Measurements from ENCODE around the gene MEG3.

Gene MEG3

DNA sequence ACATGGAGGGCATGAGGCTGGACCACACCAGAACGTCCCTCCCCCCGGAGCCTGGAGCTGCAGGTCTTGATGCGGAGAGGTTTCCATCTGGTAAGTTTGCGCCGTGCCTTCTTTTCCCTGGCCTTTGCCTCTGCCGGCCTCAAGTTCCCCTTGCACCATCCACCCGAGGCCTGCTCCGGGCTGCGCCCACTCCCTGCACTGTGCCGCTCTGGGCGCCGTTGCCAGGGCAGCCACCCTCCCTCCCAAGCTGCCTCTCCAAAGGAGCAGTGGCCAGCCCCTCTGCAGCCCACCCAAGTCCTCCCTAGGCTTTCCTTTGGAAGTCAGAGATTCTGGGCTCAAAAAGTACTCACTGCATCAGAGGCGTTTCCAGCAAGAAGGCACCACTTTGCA lies 46.2 kb upstream of the MEG3 start:
- no peak overlapping the region for H3K4me3 ChIP-seq (ENCODE audit: low read depth, low read length)
- TF ChIP-seq, protein P1, sequence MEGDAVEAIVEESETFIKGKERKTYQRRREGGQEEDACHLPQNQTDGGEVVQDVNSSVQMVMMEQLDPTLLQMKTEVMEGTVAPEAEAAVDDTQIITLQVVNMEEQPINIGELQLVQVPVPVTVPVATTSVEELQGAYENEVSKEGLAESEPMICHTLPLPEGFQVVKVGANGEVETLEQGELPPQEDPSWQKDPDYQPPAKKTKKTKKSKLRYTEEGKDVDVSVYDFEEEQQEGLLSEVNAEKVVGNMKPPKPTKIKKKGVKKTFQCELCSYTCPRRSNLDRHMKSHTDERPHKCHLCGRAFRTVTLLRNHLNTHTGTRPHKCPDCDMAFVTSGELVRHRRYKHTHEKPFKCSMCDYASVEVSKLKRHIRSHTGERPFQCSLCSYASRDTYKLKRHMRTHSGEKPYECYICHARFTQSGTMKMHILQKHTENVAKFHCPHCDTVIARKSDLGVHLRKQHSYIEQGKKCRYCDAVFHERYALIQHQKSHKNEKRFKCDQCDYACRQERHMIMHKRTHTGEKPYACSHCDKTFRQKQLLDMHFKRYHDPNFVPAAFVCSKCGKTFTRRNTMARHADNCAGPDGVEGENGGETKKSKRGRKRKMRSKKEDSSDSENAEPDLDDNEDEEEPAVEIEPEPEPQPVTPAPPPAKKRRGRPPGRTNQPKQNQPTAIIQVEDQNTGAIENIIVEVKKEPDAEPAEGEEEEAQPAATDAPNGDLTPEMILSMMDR (IDR thresholded peaks at IDR 0.05; ENCODE audit: low read depth, low read length, missing control alignments) = no peak
- no peak for DNase-seq (ENCODE audit: low read depth)

DNA sequence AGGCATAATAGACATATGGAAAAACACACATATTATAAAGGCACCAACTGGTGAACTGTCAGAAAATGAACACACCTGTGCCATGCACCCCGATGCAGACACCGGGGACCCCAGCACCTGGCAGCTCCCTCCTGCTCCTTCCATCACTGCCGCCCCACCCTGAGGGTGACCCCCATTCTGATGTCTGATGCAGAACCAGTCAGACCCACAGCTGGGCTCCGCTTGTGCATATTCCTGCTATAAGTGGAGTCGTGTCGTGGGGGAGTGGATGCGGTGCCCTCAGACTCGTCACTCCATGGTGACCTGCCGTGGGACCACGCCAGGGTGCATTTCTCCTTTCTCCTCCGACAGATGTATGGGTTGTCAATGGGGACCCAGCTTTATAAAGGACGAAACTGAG lies 45.7 kb upstream of the MEG3 start:
- TF ChIP-seq, protein P1 (IDR thresholded peaks at IDR 0.05; ENCODE audit: low read depth, low read length, missing control alignments) = no peak
- DNase-seq (ENCODE audit: low read depth) = no peak
- H3K4me3 ChIP-seq (ENCODE audit: low read depth, low read length) = no peak overlapping the region

DNA sequence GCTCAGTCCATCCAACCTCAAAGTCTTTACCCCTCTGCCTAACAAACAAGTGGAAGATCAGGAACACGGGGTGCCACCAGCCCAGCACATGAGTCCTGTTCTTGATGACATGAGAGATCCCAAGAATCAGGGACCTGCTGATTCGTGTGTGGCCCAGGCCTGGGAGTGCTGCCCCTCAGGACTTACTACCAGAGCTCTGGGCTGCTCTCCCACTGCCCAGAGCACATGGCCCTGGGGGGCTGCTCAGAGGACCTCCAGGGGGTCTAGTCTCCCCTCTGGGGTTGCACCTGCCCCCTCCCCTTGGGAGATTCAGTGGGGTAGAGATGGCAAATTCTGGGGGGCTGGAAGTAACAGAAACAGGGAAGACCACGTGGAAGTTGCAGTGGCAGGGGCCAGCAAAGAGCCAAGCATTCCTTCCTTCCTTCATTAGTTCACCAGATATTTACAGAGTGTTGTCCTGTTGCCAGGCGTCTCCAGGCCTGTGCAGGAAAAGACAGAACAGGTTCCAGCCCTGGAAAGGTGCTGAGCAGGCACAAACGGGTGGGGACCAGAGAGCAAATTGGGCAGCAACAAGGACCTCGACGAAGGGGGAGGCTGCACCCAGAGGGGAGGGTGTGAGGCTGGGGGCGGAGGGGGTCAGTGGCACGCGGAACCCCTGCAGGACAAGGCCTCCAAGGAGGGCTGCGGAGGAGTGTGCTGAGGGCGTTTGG lies 45.1 kb upstream of the MEG3 start:
- H3K4me3 ChIP-seq (ENCODE audit: low read depth, low read length) = no peak overlapping the region
- TF ChIP-seq, protein P1 (IDR thresholded peaks at IDR 0.05; ENCODE audit: low read depth, low read length, missing control alignments) = no peak
- DNase-seq (ENCODE audit: low read depth) = no peak

DNA sequence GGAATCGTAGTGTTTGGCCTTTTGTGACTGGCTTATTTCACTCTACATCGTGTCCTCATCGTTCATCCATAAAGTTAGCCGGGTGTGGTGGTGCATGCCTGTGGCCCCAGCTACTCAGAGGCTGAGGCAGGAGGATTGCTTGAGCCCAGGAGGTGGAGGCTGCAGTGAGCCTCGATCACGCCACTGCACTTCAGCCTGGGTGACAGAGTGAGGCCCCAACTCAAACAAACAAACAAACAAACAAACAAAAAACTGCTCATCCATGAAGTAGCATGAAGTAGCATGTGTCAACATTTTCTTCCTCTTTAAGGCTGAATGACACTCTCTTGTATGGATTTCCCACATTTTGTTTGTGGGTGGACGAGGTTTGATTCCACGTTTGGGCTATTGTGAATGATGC lies 44.0 kb upstream of the MEG3 start:
- H3K4me3 ChIP-seq (ENCODE audit: low read depth, low read length) = no peak overlapping the region
- TF ChIP-seq, protein P1 (IDR thresholded peaks at IDR 0.05; ENCODE audit: low read depth, low read length, missing control alignments) = no peak
- DNase-seq (ENCODE audit: low read depth) = no peak

DNA sequence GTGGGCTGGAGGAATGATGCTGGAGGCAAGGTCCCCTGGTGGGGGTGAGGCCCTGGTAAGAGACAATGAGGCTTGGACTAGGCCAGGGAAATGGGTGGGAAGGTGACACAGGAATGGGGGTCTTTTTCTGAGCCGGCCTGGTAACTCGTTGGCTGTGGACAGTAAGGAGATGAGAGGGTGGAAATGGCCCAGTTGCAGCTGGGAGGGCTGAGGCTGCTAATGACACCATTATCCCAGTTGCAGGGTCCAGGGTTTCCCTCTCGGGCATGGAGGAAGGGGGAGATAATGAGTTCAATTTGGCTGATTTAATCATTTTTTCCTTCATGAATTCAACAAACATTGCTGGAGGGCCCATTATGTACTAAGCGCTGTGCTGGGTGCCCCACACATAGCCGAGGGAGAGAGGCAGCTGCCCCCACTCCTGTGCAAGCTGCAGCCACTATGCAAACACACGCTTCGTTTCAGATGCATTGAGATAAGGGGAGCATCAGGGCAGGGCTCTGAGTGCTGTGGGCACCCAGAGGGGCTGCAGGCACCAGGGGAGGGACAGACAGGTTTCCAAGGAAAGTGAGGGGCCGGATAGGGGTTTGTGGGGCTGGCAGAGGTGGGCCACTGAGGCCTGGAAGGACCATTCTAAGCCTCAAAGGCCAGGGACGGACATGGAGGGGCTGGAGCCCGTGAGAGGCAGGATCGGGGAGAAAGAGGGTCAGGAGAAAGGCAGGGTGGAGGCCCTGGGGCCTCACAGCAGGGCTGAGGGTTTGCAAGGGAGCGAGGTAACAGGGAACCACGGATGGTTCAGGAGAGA lies 43.2 kb upstream of the MEG3 start:
- DNase-seq (ENCODE audit: low read depth) = no peak
- TF ChIP-seq, protein P1 (IDR thresholded peaks at IDR 0.05; ENCODE audit: low read depth, low read length, missing control alignments) = no peak
- H3K4me3 ChIP-seq (ENCODE audit: low read depth, low read length) = no peak overlapping the region

DNA sequence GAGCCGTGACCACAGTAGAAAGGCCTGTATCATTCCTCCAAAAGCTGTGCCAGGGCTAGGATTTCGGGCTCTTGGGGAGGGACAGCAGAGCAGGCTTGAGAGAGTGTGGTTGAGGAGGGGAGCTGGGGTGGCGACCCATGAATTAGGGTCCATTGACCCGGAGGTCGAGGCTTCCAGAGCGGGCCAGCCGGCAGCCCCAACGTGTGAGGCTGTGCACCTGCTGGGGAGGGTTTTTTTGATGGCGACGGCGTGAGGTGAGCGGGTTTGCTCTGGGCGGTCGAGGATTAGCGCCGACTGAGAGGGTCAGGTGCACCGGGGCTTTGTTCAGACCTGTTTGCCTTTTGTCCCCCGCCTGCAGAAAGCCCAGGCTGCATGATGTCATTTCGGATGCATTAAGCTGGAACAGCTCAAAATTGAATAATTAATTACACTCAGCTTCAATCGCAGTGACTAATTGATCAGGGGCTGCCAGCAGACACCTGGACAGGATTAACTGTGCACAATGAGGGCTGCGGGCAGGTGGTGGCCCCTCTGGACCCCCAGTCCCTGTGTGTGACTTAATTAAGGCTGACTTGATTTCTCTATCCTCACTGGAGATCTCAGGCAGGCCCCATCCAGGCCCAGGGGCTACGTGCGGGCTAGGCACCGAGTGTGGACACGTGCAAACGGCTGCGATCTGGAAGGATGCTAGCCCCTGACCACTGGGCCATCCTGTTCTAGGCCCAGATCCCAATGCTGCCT lies 42.1 kb upstream of the MEG3 start:
- H3K4me3 ChIP-seq (ENCODE audit: low read depth, low read length) = no peak overlapping the region
- DNase-seq (ENCODE audit: low read depth) = no peak
- TF ChIP-seq, protein P1 (IDR thresholded peaks at IDR 0.05; ENCODE audit: low read depth, low read length, missing control alignments) = no peak
